A204.1 (cell line): ENCODE data around the gene ADISSP.

Experiments
- FAIRE-seq: peaks from 2 replicates; lab custom pipeline; 2012; peaks lifted over from hg19 to GRCh38; lab: Jason Lieb, UNC

ADISSP gene

DNA sequence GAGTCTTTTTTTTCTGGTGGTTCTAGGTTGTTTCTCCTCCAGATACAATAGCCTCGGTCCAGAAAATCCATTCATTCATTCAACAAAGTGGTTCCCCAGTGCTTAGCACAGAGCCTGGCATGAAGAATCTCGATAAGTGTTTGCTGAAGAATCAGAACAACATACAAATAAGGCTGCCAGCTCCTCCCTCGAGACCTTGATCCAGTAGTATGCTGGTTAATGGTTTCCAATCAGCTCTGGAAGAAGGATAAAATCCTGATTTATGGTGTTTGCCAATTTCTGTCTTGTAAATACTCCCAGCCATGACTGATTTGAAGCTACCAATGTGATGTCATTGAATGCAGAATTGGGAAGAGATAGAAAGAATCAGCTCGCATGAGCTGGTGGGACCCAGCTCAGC, 31.8 kb downstream of the ADISSP start:
- FAIRE-seq, result no peak

DNA sequence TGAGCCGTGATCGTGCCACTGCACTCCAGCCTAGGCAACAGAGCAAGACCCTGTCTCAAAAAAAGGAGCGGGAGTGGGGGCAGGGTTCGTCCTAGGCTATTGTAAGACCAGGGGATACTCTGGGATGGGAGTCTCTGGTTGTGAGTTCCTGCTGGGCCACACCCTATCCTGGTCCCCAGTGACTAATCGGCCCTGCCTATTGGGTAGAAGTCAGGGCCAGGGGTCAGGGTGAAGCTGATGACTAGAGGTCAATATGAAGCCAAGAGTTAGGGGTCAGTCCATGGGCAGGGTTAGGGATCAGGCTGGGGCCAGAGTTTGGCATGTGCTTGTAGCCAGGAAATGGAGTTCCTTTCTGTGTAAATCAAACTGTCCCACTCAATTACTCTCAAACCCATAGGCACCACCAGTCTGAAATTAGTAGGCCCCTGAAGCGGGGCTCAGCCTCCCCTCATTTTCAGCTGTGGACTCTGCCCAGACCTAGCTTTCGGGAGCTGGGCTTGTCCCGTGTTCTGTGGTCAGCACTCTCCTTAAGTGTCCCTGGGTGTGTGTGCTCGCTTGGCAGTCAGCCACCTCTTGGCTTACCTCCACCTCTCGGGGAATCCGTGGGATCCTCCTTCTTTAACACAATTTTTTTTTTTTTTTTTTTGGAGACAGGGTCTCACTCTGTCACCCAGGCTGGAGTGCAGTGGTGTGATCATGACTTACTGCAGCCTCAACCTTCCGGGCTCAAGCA, 33.3 kb downstream of the ADISSP start:
- FAIRE-seq, result no peak

DNA sequence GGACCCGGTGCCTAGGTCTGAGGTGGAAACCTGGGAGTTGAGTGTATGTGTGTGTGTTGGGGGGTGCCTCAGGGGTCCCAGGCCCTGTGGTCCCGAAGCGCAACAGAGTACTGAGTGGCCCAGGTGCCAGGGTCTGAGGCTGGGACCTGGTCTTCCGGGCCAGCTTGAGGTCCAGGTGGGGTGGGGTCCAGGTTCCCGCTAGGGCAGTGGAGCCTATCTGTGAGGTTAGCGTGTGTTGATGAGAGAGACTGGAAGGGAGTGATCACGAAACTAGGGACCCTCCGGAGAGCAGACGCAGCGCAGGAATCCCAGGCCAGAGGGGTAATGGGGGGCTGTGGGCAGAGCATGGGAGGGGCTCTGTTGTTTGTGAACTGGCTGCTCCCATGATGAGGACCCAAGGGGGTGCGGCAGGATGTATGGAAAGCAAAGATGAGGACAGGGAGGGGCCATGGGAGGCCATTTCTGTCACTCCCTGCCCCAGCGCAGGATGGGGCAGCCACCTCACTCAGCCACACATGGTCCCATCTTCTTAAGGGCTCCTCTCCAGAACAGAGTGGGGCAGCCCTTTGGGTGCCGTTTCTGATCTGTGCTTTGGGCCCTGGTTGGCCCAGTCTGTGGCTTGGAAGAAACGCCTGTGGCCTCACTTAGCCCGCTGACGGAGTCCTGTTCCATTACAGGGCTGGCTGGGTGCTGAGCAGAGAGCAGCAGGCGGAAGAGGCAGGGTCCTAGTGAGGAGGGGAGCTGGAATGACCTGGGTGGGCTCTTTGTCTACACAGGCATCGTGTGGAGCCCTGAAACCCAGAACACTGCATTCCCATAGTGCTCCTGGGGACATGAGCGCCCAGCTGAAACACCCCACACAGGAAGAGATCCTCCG, 34.2 kb downstream of the ADISSP start:
- no peak for FAIRE-seq

DNA sequence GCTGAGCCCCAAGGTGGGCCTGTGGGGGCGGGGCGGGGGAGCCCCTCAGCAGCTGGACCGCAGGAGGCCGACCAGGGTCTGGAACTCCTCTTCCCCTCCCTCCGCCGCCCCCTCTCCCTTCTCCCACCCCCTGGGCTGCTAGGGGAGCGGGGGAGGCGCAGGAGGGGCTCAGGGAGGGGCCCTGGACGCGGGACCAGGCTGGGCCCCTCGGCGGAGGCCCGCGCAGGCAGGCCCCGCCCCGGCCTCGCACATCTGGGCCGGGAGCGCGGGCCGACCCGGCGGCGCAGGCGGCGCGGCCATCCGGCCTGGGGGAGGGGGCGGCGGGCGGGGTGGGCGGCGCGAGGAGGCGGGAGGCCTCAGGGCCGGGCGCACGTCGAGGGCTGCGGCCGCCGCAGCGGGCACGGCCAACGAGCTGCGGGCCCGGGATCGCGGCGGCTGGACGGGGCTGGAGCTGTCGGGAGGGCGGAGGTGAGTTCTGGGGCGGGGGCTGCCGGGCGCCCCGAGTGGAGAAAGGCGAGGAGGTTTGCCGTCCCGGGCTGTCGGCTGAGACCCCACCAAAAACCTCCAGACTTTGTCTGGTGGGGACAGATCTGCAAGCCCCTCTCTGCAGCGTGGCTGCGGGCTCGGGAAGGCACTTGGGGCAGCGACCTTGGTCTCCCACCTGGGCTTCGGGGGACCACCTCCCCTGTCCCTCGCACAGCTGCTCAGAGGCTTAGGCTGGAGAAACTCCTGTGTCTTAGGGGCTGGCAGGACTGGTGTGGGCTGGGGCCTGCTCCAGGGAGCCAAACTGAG, 35.0 kb downstream of the ADISSP start, which contains the start of gene HSPA12B:
HSPA12B (plus strand) TSS at position 359 of the 792 bp plus-strand sequence. CDS start 5,990 bp downstream, outside the sequence.
- no peak for FAIRE-seq

DNA sequence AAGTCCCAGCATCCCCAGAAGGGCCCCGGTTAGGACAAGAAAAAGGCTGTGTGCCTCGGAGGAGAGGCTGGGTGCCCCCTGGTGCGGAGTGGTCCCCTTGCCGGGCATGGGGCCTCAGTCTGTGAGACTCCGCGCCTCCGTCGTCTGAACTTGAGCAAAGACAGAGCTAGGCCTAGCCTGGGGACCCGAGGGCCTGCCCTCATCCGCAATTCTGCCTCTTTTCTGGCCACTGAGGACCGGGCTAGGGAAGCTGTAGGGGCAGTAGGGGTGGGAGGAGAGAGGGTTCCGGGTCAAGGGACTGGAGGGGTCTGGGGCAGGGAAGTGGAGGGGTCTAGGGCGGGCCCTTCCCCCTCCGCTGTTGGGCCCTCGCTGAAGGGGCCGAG, 35.6 kb downstream of the ADISSP start:
- FAIRE-seq, result no peak

DNA sequence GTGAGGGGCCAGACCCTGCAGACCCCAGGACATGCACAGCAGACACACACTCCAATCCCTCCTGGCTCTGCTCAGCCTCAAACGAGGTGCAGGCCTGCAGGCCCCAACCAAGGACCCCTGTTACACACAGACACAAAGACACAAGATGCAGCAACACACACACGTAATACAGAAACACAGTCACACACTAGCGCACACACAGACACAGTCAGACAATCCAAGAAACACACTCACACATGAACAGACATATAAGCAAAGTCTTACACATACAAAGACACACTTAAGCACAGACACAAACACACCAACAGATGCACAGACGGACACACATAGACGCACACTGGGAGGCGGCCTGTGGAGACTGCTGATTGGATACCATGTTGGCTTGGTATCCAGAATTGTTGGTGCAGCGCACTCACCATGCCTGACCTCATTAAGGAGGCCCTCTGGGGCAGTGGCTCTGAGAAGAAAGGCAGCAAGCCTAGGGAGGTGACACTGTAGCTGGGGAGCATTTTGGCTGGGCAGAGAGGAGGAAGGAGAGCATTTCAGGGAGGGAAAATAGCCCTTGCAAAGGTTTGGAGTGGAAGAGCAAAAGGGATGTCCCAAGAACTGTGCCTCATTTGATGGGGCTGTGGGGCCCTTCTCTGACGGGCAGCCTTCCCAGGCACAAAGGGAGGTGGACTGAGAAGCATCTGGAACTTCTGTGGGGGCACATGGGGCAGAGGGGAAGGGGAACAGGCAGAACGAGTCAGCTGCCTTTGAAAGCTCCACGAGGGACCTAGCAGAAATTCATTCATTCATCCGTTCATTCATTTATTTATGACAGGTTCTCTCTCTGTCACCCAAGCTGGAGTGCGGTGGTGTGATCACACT, 36.5 kb downstream of the ADISSP start:
- no peak for FAIRE-seq

DNA sequence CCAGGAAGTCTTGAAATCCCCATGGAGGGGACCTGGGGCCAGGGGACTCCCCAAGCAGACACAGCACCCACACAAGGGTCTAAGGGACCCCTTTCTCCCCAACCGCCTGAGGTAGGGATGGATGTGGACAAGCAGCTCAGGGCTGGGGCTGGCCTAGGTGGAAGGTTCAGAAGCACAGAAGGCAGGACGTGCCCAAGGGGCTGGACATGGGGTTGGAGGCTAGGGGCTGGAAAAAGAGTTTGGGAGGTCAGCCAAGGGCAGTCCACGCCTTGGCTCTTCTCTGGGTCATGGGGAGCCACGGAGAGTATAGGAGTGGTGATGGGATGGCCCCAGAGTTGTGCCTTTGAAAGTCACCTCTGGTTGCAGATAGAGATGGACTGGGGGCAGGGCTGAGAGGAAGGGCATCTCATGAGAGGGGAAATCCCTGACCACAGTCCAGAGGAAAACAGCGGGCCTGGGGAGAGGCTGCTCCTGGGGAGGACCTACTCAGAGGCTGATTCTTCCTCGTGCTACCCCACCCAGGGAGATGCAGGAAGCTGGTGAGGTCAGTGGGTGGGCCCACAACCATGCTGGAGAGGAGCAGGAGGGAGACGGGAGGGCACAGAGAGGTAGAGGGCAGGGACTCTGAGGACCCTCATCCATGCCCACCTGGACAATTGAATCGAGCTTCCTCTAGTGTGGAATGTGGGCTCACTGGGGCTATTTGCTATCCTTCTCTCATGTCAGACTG, 37.6 kb downstream of the ADISSP start:
- no peak for FAIRE-seq

DNA sequence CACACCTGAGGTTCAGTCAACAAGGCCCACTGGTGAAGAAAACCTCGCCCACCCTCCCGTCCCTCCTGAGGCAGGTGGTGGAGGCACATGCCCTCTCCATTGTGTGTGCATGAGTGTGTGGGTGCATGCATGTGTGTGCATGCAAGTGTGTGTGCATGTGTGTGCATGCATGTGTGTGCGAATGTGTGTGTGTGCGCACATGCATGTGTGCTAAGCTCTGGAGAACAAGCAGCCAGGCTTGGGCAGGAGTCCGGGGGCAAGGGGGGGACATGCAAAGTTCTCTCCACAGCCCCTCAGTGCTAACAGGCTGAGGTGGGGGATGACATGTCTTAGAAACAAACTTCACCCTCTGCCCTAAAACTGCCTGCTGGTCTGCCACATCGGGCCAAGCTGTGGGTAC, 38.2 kb downstream of the ADISSP start:
- no peak for FAIRE-seq

DNA sequence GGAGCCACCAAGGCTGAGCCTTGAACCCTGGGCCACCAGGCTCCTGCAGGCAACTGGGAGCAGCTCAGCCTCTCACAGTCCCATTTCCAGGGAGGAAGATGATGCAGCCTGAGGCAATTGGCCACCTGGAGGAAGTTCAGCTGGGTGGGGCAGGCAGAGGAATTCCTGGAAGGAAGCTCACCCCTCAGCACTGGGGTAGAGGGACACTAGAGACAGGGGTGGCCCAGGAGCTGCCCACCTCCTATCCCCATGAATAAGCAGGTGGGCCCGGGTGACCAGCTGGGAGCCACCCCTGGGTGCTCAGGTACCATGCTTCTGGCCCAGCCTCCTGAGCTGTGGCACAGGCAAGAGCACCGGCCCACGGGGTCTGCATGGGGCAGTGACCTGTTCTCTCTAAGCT, 38.7 kb downstream of the ADISSP start:
- FAIRE-seq, result no peak

DNA sequence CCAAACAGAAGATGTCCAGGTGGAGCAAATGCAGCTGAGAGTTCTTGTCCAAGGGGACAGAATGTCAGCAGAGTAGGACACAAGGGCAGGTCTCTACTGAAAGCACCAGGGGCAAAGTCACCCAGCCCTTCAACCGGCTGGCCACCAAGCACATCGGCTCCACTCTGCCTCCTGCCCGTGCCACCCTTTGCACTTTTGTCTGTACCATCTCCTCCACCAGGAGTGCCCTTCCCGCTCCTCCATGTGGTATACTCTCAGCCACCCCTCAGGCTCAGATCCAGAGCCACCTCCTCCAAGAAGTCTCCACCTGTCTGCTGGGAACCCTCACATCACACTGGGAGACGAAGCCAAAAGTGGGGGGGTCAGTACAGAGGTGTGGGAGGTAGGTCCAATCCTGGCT, 39.2 kb downstream of the ADISSP start:
- no peak for FAIRE-seq

DNA sequence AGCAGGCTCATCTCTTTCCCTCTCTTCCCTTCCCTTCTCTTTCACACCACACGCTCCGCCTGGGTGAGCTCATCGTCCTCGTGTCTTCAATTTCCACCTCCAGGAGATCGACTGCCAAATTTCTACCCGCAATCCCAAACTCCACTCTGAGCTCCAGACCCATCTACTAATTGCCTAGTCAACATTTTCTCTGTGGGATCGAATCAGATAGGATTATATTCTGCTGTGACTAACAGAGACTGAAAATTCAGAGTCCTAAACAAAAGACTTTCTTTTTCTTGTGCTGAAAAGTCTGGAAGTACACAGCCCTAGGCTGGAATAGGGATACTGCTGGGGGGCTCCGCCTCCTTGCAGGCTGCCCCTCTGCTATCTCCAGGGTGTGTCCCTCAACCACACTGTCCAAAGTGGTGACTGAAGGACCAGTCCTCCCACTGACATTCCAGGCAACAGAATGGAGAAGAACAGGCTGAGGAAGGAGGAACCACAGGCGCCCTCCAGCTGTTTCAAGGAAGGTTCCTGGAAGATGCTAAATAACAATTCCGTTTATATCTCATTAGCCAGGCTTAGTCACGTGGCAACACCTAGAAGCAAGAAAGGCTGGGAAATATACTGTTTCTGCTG, 40.0 kb downstream of the ADISSP start:
- FAIRE-seq, result no peak

DNA sequence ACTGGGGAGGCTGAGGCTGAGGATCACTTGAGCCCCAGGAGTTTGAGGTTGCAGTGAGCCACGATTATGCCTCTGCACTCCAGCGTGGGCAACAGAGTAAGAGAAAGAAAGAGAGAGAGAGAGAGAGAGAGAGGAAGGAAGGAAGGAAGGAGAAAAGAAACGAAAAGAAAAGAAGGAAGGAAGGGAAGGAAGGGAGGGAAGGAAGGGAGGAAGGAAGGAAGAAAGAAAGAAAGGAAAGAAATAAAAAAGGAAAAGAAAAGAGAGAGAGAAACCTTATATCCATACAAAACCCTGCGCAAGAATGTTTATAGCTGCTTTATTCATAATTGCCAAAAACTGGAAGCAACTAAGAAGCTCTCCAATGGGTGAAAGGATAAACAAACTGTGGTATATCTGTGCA, 43.2 kb downstream of the ADISSP start:
- FAIRE-seq, result no peak

DNA sequence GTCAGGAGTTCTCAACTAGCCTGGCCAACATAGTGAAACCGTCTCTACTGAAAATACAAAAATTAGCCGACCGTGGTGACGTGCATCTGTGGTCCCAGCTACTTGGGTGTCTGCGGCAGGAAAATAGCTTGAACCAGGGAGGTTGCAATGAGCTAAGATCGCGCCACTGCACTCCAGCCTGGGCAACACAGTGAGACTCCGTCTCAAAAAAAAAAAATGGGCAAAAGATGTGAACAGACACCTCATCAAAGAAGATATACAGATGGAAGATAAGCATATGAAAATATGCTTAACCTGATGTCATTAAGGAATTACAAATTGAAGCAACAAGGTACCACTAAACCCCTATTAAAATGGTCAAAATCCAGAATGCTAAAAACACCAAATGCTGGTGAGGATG, 44.3 kb downstream of the ADISSP start:
- no peak for FAIRE-seq

DNA sequence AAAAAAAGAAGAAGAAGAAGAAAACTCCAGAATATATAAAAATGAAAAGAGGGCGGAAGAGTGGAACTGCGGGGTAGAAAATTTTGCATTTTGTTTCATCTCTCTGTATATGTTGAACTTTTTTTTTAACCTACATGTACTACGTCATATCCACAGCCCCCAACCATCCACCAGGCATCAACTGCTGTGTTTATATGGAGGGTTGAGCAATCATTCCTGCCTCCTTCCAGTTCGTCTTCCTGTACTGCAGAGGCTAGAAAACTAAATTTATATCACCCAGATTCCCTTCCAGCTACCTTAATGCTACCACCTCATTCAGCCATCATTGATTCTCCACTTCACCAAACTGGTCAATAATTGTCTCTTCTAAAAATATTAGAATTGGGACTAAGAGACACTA, 45.6 kb downstream of the ADISSP start:
- FAIRE-seq, result no peak

DNA sequence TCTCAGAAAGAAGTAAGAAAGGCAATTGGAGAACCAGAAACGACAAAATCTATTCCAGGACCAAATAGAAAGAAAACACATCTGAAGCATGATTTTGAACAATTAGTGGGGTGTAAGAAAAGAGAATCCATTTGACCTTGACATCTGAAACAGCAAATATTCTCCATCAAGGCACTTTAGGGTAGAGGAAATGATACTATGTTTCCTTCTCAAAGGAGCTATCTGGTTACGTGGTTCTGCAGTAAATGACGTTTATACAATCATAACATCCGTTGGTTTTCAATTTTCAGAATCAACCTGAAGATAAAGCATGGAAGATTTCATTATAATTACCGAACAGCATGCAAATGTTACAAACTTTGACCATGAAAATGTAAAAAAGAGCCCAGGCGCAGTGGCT, 46.9 kb downstream of the ADISSP start:
- no peak for FAIRE-seq

DNA sequence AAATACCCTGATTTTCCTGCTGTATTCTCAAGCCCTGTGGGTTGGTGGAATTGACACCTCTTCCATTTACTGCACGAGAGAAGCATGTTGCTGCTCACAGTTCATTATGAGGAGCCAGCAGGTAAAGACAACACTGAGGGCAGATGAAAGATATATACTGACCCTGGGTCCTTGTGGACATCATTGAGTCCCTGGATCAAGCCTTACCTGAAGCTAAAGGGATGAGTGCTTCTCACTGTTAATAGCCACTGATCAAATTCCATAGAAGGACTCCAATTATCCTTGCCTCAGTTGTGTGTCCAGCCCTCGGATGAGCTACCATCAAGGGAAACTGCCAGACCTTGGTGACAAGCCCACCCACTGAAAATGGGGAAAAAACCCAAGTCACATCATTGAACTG, 47.5 kb downstream of the ADISSP start:
- no peak for FAIRE-seq

DNA sequence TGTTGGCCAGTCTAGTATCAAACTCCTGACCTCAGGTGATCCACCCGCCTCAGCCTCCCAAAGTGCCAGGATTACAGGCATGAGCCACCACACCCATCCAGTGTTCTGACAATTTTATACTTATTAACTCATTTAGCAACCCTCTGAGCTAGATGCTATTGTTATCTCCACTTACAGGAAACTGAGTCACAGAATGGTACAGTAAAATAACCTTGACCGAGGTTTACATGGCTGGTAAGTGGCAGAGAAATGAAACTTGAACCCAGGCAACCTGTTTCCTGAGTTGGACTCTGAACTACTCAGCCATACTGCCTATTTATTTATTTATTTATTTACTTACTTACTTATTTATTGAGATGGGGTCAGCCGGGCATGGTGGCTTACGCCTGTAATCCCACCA, 48.5 kb downstream of the ADISSP start:
- FAIRE-seq, result no peak

DNA sequence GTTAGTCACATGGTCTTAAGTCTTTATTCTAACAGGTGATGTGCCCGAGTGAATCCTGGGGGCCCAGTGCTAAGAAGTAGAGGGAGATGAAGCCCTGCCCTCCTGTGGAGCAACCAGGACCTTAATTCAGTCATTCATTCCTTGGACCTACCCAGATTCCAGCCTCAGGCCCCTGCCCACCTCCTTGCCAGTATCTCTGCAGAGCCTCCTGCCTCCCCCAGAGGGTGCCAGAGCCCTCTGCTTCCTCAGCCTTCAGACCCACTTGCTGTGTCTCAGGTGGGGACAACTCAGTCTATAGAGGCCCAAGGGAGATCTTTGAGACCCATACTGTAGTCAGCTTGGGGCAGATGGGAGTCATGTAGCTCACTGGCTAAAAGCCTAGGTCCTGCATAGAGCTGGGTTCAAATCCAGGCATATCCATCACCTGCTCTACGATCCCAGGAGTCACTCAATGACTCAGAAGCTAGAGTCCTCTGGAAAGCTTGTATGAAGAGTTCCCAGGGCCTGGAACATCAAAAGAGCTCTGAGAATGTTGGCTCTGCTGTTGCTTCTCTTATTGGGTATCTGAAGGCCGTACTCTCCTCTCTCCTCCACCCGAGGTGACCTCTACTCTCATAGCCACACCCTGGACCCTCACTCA, 51.2 kb downstream of the ADISSP start:
- no peak for FAIRE-seq

DNA sequence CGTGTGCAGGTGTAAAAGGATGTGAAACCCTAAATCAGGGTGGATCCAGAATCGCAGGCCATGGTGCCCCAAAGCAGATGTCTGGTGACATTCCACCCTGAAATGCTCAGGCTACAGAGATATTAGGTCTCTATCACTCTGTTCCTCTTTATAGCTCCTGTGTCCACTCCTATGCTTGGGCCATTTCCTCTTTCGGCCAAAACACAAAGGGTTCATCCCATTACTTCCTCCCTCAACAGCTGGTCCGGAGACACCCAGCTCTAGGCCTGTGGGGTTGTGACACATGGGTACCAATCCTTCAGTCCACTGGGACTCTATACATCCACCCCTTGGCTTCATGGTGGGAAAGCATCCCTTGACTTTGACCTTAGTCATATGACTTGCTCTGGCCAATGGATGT, 53.5 kb downstream of the ADISSP start:
- no peak for FAIRE-seq

DNA sequence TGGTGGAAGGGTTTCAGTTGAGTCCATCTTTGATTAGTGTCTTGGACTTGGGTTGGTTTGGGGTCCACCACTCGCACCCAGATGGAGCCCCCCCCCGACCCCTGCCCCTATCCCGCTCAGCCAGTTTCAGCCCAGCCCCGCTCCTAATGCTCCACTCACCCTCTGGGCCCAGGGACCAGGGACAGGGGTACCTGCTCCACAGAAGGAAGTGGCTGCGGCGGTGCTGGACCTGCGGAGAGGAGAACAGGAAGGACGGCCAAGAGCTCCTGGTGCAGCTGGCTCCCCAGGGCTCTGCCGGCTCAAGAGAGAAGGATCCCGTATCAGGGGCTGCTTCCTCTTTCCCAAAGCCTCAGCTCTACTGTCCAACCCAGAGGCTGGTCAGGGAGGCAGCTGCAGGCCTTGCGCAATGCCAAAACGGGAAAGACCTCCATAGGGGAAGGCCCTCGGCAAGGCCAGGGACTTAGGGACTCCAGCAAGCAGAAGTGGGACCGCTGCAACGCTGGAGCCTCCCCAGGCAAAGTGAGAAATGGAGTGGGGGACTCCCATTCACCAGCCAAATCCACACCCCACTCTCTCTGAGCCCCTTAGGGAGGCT, 55.2 kb downstream of the ADISSP start, which contains the start of gene SIGLEC1:
SIGLEC1 (minus strand) TSS at position 322 of the 595 bp plus-strand sequence. CDS start 5,472 bp downstream, outside the sequence.
- FAIRE-seq, result no peak
